Fibroblast of lung (primary cell): Measurements from ENCODE around the gene EML2. TPM values are rescaled to one million over a fixed set of nuclear protein-coding genes. Genes with fewer than 3 reads are reported as not detected.

Experiments used
- DNase-seq, 2 donors: peaks; one replicate each; pipeline versions ENCODE4 v3.0.0 to v3.0.0-alpha.2; 2010; ENCODE audit warnings: low read depth in 2 of 2
- H2AFZ ChIP-seq: 2 replicates; pipeline ENCODE4 v1.5.1; 2012; ENCODE audit warnings: low read length, control low read depth, inconsistent platforms
- H3K27ac ChIP-seq: 2 replicates; pipeline ENCODE4 v1.5.1; 2011; ENCODE audit warnings: low read length, control low read depth; ENCODE audit not compliant: insufficient read depth
- H3K27me3 ChIP-seq: 2 replicates; pipeline ENCODE4 v1.5.1; 2011; ENCODE audit warnings: mild to moderate bottlenecking, low read length; ENCODE audit not compliant: control insufficient read depth, insufficient read depth
- H3K36me3 ChIP-seq: 2 replicates; pipeline ENCODE4 v1.5.1; 2011; ENCODE audit warnings: low read length; ENCODE audit not compliant: control insufficient read depth, insufficient read depth
- H3K4me1 ChIP-seq: 2 replicates; pipeline ENCODE4 v1.5.1; 2011; ENCODE audit warnings: low read length; ENCODE audit not compliant: control insufficient read depth, insufficient read depth; ENCODE audit errors: extremely low read depth
- H3K4me2 ChIP-seq: 2 replicates; pipeline ENCODE4 v1.5.1; 2011; ENCODE audit warnings: low read length, control low read depth; ENCODE audit not compliant: insufficient read depth; ENCODE audit errors: extremely low read depth
- H3K4me3 ChIP-seq, 4 experiments: fragments of 200-600 bp in 1 of 4; sonication (generic) in 1 of 4; replicated peaks in 1 of 4; 2 replicates each; pipeline ENCODE4 v1.5.1; 2011 to 2016; ENCODE audit warnings: low read length in 4 of 4, low read depth in 3 of 4, mild to moderate bottlenecking in 3 of 4, control low read depth in 2 of 4, inconsistent platforms in 1 of 4, mixed read lengths in 1 of 4; ENCODE audit not compliant: insufficient read depth in 1 of 4; ENCODE audit errors: control extremely low read depth in 1 of 4
- H3K79me2 ChIP-seq: 2 replicates; pipeline ENCODE4 v1.5.1; 2012; ENCODE audit warnings: mild to moderate bottlenecking, low read length, inconsistent platforms; ENCODE audit not compliant: control insufficient read depth, insufficient read depth
- H3K9ac ChIP-seq: 2 replicates; pipeline ENCODE4 v1.5.1; 2011; ENCODE audit warnings: mild to moderate bottlenecking, low read length, control low read depth; ENCODE audit not compliant: insufficient read depth
- H3K9me3 ChIP-seq: 2 replicates; pipeline ENCODE4 v1.5.1; 2012; ENCODE audit warnings: low read depth, low read length; ENCODE audit not compliant: control insufficient read depth, insufficient read depth
- H4K20me1 ChIP-seq: 2 replicates; pipeline ENCODE4 v1.5.1; 2011; ENCODE audit warnings: low read length; ENCODE audit not compliant: control insufficient read depth, insufficient read depth; ENCODE audit errors: extremely low read depth
- CTCF ChIP-seq, 2 donors: IDR thresholded peaks in 1 of 2; conservative IDR thresholded peaks in 1 of 2; 1 replicate in 1 of 2; 2 replicates in 1 of 2; pipeline ENCODE4 v1.5.1; 2011 to 2012; ENCODE audit warnings: low read length in 2 of 2, control low read depth in 1 of 2, inconsistent platforms in 1 of 2, low read depth in 1 of 2, mild to moderate bottlenecking in 1 of 2
- EZH2 ChIP-seq: IDR thresholded peaks from 2 replicates; pipeline ENCODE4 v1.5.1; 2012; ENCODE audit warnings: low read length, control low read depth, mild to moderate bottlenecking; ENCODE audit errors: missing control alignments
- polyA plus RNA-seq, 2 donors: library from polyadenylated mRNA; depleted of rRNA in 1 of 2; stranded (reverse) in 1 of 2; unstranded in 1 of 2; fragments of >200 nt; gene quantifications; 2 replicates each; pipeline ENCODE4 v1.2.1, GENCODE V29; 2011 to 2012; ENCODE audit warnings: missing spikeins in 1 of 2
- total RNA-seq: library from RNA; depleted of rRNA; stranded (reverse); fragments of >200 nt; gene quantifications from 2 replicates; pipeline ENCODE4 v1.2.1, GENCODE V29; 2014

The EML2 gene
- total and polyA plus RNA-seq, 2 donors (not counting 1 experiment from before 2014, with no cell fraction given) = 11.2 to 69.9 TPM

DNA sequence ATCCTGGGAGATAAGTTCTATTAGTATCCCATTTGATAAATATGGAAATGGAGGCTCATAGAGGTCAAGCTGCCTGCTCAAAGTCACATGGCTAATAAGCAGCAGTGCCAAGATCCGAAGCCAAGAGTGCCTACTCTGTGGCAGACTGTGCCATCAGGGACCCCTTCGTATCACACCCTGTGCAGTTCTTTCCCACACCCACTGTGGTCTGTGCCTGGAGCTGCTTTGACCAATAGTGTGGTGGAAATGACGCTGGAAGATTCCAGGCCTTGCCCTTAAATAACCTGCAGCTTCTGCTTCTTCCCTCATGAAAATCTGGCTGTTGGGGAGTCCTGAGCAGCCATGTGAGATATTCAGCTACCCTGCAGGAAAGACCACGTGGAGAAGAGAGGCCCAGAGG lies 64.7 kb downstream of the EML2 start:
- no peak overlapping the region for H3K4me2 ChIP-seq
- H3K9ac ChIP-seq = no peak overlapping the region
- H3K27ac ChIP-seq = peak overlapping the region; percentile 18
- H3K79me2 ChIP-seq = peaks cover 7% of the 10 kb centered on the region
- H3K27me3 ChIP-seq = no peaks in the 10 kb centered on the region
- H3K9me3 ChIP-seq = no peaks in the 10 kb centered on the region
- DNase-seq = no peak
- H2AFZ ChIP-seq = no peak overlapping the region
- TF ChIP-seq CTCF (conservative IDR thresholded peaks at IDR 0.05 in 1 of 2, IDR thresholded peaks at IDR 0.05 in 1 of 2; ENCODE audit: low read depth in 1 of 2, low read length in 2 of 2) = no peak
- no peak for TF ChIP-seq EZH2
- H3K4me1 ChIP-seq = peaks cover 15% of the 10 kb centered on the region
- H4K20me1 ChIP-seq = no peaks in the 10 kb centered on the region
- no peaks in the 10 kb centered on the region for H3K36me3 ChIP-seq
- H3K4me3 ChIP-seq = no peak overlapping the region

DNA sequence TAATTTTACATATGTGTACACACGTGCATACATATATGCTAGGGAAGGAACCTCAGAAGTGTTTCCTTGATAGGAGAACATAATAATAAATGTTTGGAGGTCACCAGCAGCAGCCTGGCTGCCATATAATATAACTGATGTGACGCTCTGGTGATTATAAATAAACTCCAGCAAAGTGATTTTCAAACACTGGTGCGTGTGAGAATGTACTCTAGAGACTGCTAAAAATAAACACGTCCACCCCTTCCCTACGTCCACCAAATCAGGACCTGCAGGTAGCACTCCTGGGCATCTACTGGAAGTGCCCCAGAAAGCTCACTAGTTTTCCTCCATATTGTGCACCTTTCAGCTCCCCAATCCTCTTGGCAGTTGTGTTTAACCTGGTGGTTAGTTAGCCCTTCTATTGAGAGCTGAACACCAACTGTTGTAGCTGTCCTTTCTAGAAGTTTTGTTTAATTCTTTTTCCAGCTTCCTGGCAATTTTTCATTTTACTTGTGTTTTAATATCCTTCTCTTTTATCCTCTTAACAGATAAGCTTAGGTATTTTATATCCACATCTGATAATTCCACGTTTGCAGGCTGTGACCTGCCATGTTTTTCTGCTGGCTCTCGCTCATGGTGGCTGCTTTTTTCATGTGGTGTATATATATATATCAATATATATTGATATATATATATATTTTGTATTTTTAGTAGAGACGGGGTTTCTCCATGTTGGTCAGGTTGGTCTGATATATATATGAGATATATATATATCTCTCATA lies 67.6 kb downstream of the EML2 start:
- Histone ChIP-seq H3K36me3 (no peaks in the 10 kb centered on the region), H3K27ac (no peak overlapping the region), H3K4me2 (no peak overlapping the region), H2AFZ (no peak overlapping the region), H3K9me3 (no peaks in the 10 kb centered on the region), H3K79me2 (peaks cover 7% of the 10 kb centered on the region), H3K9ac (no peak overlapping the region), H3K4me1 (peaks cover 8% of the 10 kb centered on the region), H4K20me1 (no peaks in the 10 kb centered on the region), H3K27me3 (no peaks in the 10 kb centered on the region), H3K4me3 (no peak overlapping the region)
- DNase-seq = no peak
- TF ChIP-seq EZH2 = no peak
- no peak for TF ChIP-seq CTCF (conservative IDR thresholded peaks at IDR 0.05 in 1 of 2, IDR thresholded peaks at IDR 0.05 in 1 of 2; ENCODE audit: low read depth in 1 of 2, low read length in 2 of 2)

- peak; percentile 19 to 38 for DNase-seq
Observed at GRCh38 chr19:45569619-45570421, 69.4 kb downstream of the EML2 start.

More at GRCh38 chr19:45569619-45570421, 69.4 kb downstream of the EML2 start:
- no peaks in the 10 kb centered on the region for H4K20me1 ChIP-seq
- no peak overlapping the region for H3K9ac ChIP-seq
- no peak overlapping the region for H3K4me2 ChIP-seq
- H3K79me2 ChIP-seq = peaks cover 5% of the 10 kb centered on the region
- H3K27me3 ChIP-seq = no peaks in the 10 kb centered on the region
- no peaks in the 10 kb centered on the region for H3K36me3 ChIP-seq
- H3K9me3 ChIP-seq = no peaks in the 10 kb centered on the region
- no peak overlapping the region for H3K27ac ChIP-seq
- no peak overlapping the region for H2AFZ ChIP-seq
- peaks cover 8% of the 10 kb centered on the region for H3K4me1 ChIP-seq
- no peak for TF ChIP-seq EZH2
- peak; percentile 64 to 81 for TF ChIP-seq CTCF (conservative IDR thresholded peaks at IDR 0.05 in 1 of 2, IDR thresholded peaks at IDR 0.05 in 1 of 2; ENCODE audit: low read depth in 1 of 2, low read length in 2 of 2)
- no peak overlapping the region for H3K4me3 ChIP-seq
